ENCODE results near the gene PLCB1. TPM values are rescaled to one million over a fixed set of nuclear protein-coding genes. Genes with fewer than 3 reads are reported as not detected.

PLCB1 gene
- total RNA-seq, 1 experiment from 2014 or later: 4.4 TPM

GRCh38 chr20:8287340-8287739 is 155.3 kb downstream of the PLCB1 start:
- no peaks in the 10 kb centered on the region for H3K79me2 ChIP-seq (ENCODE audit: low read length)
- TF ChIP-seq EZH2phosphoT487 (IDR thresholded peaks at IDR 0.05; ENCODE audit: borderline replicate concordance, low read length) (no peak), EZH2 (IDR thresholded peaks at IDR 0.05; ENCODE audit: low read length, unreplicated experiment) (no peak), CTCF (conservative IDR thresholded peaks at IDR 0.05; ENCODE audit: low read depth, low read length) (no peak)
- DNase-seq (no peak), ATAC-seq (no peak)
- H3K27ac ChIP-seq (ENCODE audit: low read length): no peak overlapping the region
- BruUV-seq (replicated peaks): no TSS peak
- H4K20me1 ChIP-seq (ENCODE audit: low read length): no peaks in the 10 kb centered on the region
- H3K27me3 ChIP-seq (ENCODE audit: low read length): peaks cover 12% of the 10 kb centered on the region; the same call in 1 of the 2 replicates
- intact Hi-C loops (cut with micrococcal nuclease): no loop called here
- no peaks in the 10 kb centered on the region for H3F3A ChIP-seq (ENCODE audit: low read length, unreplicated experiment)
- no peak overlapping the region for H3K4me3 ChIP-seq (ENCODE audit: low read length)
- H3K4me2 ChIP-seq (ENCODE audit: low read length): no peak overlapping the region
- no peaks in the 10 kb centered on the region for H3K9me2 ChIP-seq (replicated peaks; ENCODE audit: low read length)
- ChIA-PET CTCF (no interaction called here), POLR2A (ENCODE audit: unreplicated experiment) (no interaction called here)
- no peaks in the 10 kb centered on the region for H3K36me3 ChIP-seq (ENCODE audit: low read depth, low read length)
- H3K9me3 ChIP-seq (ENCODE audit: low read length): no peaks in the 10 kb centered on the region
- no peaks in the 10 kb centered on the region for H3K4me1 ChIP-seq (ENCODE audit: insufficient read depth, low read length)
- no peak overlapping the region for H3K9ac ChIP-seq (ENCODE audit: low read length)
- H2AFZ ChIP-seq (ENCODE audit: low read length): no peak overlapping the region

GRCh38 chr20:8291200-8291599 is 159.1 kb downstream of the PLCB1 start:
- ATAC-seq (no peak), DNase-seq (no peak)
- Histone ChIP-seq H3K27ac (ENCODE audit: low read length) (no peak overlapping the region), H3K4me1 (ENCODE audit: insufficient read depth, low read length) (no peaks in the 10 kb centered on the region), H3K4me2 (ENCODE audit: low read length) (no peak overlapping the region), H3K9me2 (replicated peaks; ENCODE audit: low read length) (no peaks in the 10 kb centered on the region), H3K4me3 (ENCODE audit: low read length) (no peak overlapping the region), H3F3A (ENCODE audit: low read length, unreplicated experiment) (no peaks in the 10 kb centered on the region), H3K9ac (ENCODE audit: low read length) (no peak overlapping the region), H3K27me3 (ENCODE audit: low read length) (peaks cover 12% of the 10 kb centered on the region; the same call in 1 of the 2 replicates), H3K36me3 (ENCODE audit: low read depth, low read length) (no peaks in the 10 kb centered on the region), H2AFZ (ENCODE audit: low read length) (no peak overlapping the region), H4K20me1 (ENCODE audit: low read length) (no peaks in the 10 kb centered on the region), H3K9me3 (ENCODE audit: low read length) (no peaks in the 10 kb centered on the region), H3K79me2 (ENCODE audit: low read length) (no peaks in the 10 kb centered on the region)
- TF ChIP-seq EZH2 (IDR thresholded peaks at IDR 0.05; ENCODE audit: low read length, unreplicated experiment): no peak
- CTCF ChIA-PET: no interaction called here
- no TSS peak for BruUV-seq (replicated peaks)
- POLR2A ChIA-PET (ENCODE audit: unreplicated experiment): no interaction called here
- intact Hi-C loops (cut with micrococcal nuclease): no loop called here

DNA sequence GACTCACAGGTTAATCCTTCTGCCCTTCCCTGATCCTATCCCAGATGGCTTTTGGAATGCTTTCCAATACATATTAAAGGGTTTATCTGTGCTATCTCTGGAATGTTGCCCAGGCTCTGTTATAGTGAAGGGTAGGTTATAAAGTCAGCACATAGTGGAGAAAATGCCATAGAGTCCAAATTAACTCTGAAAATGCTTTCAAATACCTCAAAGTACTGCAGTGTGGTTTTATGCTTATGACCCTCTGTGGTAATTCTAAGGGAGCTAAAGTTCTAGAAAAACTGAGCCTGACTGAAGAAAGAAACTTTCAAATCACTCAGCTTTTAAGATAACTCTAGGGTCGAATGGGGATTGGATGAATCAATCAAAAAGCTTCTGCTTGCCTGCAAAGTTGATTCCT is 159.8 kb downstream of the PLCB1 start:
- ATAC-seq (no peak), DNase-seq (no peak)
- no peaks in the 10 kb centered on the region for H3F3A ChIP-seq (ENCODE audit: low read length, unreplicated experiment)
- no peak overlapping the region for H3K9ac ChIP-seq (ENCODE audit: low read length)
- no peaks in the 10 kb centered on the region for H3K4me1 ChIP-seq (ENCODE audit: insufficient read depth, low read length)
- no peaks in the 10 kb centered on the region for H4K20me1 ChIP-seq (ENCODE audit: low read length)
- BruUV-seq (replicated peaks): no TSS peak
- ChIA-PET POLR2A (ENCODE audit: unreplicated experiment) (no interaction called here), CTCF (no interaction called here)
- H3K9me3 ChIP-seq (ENCODE audit: low read length): no peaks in the 10 kb centered on the region
- no peak overlapping the region for H3K4me3 ChIP-seq (ENCODE audit: low read length)
- no peaks in the 10 kb centered on the region for H3K79me2 ChIP-seq (ENCODE audit: low read length)
- TF ChIP-seq CTCF (conservative IDR thresholded peaks at IDR 0.05; ENCODE audit: low read depth, low read length) (no peak), EZH2 (IDR thresholded peaks at IDR 0.05; ENCODE audit: low read length, unreplicated experiment) (no peak), EZH2phosphoT487 (IDR thresholded peaks at IDR 0.05; ENCODE audit: borderline replicate concordance, low read length) (no peak)
- H3K27ac ChIP-seq (ENCODE audit: low read length): no peak overlapping the region
- no peak overlapping the region for H3K4me2 ChIP-seq (ENCODE audit: low read length)
- H2AFZ ChIP-seq (ENCODE audit: low read length): no peak overlapping the region
- intact Hi-C loops (cut with micrococcal nuclease): no loop called here
- H3K27me3 ChIP-seq (ENCODE audit: low read length): peaks cover 18% of the 10 kb centered on the region; the same call in 1 of the 2 replicates
- no peaks in the 10 kb centered on the region for H3K36me3 ChIP-seq (ENCODE audit: low read depth, low read length)
- no peaks in the 10 kb centered on the region for H3K9me2 ChIP-seq (replicated peaks; ENCODE audit: low read length)

Data from PC-3 (cell line).